GM21390 (cell line): Measurements from ENCODE around the gene AGBL5.

Source experiments
- ATAC-seq: cut with Tn5 transposase; IDR thresholded peaks from one replicate; pipeline ENCODE4 v1.9.1; 2021; ENCODE audit not compliant: unreplicated experiment

The AGBL5 gene

DNA sequence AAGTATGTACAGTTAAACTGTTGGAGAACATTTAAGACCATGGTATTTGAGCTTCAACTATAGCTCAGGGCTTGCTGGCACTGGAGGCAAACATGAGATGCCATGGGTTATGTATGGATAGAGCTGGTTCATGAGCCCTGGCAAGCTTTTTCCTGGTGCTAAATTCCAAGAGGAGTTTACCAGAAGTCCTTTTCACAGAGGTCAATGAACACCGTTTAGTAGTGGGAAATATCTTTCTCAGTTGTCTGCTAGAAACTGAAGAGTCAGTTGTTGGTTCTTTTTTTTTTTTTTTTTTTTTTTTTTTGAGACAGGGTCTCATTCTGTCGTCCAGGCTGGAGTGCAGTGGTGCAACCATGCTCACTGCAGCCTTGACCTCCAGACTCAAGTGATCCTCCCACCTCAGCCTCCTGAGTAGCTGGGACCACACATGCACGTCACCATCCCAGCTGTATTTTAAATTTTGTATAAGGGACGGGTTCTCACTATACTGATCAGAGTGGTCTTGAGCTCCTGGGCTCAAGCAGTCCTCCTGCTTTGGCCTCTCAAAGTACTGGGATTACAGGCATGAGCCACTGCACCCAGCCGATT is 36.4 kb downstream of the AGBL5 start:
- no peak for ATAC-seq

DNA sequence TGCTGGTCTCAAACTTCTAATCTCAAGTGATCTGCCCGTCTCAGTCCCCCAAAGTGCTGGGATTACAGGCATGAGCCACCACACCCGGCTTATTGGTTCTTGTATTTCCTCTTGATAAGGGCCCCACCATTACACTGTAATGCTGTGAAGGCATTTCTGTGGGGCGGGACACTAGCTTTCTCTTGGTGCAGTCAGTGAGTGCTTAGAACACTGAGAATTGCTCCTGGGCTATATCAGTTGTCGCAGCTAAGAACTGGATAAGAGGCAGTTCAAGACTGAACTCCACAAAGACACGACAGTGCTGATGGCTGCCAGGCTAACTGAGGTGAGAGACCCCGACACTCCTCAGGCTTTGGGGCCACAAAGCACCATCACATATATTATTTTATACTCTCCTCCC is 37.2 kb downstream of the AGBL5 start:
- ATAC-seq = no peak

DNA sequence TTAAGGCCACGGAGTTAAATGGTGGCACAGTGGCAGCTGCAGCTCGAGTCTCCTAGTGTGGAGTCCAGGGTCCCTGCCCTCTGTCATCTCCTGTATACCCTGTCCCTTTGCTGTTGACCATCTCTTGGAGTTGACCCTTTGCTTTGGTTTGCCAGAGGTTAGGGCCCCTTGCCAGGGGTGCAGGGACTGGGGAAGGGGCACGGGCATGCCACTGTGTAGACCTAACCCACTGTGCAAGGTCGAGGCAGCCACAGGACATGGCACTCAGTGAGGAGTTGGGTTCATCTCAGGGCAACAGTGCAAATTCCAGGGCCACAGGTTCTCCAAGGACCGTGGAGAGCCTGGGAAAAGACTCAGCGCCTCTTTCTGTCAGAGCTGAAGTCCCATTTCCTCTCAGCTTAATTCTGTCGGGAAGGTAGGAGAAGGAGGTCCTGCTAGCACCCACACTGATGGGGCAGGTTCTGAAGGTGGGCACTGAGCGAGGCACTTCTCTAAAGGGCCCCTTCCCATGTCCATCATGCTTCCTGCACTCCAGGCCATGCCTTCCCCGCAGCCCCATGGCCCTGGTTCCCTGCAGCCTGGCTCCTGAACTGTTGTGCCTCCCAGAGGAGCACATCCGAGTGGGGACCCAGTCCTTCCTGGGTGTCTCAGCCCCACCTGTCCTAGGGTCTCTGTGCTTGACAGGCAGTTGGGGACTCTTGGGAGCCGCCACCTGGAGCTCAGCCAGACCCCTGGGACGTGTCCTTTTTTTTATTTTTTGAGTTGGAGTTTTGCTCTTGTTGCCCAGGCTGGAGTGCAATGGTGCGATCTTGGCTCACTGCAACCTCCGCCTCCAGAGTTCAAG is 37.9 kb downstream of the AGBL5 start:
- ATAC-seq = no peak

DNA sequence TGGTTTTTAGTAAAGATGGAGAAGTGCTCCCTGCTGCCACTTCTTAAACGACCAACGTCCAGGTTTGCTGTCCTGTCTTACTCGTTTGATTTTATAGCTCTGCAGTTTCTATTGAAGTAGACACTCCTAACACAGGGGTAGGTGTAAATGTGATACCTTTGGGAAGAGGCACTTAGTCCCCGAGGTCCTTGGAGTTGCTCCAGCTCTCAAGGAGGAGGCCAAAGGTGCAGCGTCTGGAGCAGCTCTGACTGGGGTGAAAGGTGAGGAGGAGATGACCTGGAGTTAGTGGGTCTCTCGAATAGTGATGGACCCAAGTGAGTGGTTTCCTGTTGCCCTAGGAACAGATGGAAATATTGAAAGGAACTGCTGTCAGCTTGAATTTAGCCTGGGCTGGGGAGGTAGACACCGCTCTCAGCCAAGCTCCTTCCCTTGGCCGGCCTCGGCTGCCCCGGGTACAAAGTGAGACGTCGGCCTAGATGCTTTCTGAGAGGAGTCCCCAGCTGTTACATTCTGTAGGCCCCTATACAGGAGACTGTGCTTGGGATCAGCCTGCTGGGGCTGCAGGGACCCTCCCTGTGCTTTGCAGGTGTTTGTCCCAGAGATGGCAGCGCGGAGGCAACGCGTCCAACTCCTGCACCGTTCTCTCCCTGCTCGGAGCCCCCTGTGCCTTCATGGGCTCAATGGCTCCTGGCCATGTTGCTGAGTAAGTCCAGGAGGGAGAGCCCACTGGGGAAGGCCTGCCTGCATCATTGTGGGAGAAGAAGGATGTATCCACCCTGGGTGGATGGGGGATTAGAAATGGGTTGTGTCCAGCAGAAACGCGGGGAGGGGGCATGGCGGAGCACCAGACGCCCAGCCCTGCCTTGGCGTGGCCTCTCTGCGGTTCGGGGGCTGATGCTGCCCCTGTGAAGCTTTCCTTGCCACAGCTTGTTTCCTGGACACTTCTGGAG is 40.6 kb downstream of the AGBL5 start:
- no peak for ATAC-seq

DNA sequence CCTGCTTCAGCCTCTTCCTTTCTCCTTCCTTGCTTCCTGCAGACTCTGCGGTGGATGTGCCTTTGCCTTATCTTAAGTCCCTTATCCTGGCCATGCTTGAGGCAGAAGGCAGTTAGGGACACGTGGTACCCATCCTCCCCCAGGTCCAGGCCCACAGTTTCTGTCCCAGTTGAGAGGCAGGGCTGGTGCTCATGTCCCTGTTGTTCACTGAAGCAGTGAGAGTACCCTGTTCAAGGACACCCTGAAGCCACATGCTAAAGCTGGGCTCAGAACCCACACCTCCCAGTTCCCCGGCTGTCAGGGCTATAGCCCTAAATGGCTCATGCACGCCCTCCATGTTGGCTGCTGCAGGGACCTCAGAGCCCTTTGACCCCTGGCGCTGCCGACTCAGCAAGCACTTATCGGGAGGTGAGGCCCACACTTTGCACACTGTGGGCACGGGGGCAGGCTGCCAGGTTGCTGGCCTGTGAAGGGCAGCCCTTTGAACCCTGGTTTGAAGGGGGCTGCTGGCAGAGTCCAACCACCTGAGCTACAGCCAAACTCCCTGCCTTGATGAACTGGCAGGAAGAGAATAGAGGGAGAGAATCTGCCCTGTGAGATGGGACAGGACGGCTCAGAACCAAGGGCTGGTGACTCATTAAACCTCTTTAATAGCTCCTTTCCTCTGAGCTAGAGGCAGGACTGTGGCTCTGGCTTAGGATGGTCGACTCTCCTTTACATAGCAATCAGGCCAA is 41.4 kb downstream of the AGBL5 start:
- ATAC-seq = no peak

DNA sequence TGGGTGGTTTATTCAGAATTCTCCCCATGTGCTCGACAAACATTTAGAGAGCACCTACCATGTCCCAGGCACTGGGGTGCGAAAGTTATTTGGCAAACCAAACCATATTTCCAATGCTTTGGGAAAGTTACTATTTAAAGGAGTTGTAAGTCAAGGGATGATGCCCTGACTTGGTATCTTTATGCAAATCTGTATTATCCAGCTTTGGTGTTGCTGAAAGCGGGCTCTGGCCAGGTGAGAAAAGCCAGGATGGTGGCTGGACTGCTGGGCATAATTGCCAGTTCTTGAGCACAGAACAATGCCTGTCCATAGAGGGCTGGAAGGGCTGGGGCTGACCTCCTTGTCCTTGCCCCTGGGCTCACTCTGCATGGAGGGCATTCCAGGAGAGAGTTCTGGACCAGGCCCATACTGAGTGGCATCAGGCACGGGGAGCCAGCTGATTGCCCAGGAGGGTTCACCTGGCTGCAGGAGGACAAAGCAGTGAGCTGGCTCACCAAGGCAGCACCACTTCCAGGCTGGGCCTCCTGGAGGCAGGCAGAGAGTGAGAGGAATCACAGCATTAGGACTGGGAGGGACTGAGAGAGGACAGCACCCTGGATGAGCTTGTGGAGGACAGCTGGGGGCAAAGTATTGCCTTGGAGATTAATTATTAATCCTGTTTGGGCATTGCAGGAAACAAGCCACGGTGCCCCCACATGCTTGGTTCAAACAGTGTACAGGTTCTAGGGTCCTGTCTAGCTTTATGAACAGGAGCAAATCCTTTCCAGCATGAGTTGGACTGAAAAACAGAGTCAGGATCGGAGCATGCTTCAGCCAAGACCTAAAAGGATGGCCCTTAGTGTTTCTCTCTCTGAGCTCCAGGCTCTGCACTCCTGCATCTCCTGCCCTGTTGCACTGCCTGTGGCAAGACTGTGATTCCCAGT is 42.2 kb downstream of the AGBL5 start:
- no peak for ATAC-seq

DNA sequence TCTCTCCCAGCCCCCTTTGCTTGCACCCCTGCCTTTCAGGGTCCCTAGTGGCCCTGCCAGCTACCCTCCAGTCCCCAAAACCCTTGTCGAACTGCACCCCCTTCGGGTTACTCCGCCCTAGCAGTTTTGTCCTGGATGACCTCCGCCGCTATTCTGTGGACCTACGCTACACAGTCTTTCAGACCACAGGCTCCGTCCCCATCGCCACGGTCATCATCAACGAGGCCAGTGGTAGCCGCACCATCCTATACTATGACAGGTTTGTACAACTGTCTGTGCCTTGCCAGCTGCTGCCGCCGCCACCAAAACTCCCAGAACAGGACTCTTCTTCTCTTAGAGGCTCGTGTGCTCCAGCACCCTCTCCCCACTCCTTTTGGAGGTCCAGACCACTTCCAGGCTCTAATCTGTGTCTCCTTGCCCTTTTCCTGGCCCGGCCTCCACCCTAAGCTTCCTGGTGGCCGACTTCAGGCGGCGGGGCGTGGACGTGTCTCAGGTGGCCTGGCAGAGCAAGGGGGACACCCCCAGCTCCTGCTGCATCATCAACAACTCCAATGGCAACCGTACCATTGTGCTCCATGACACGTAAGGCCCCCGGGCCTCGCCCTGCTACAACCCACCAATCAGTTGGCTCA is 43.0 kb downstream of the AGBL5 start:
- ATAC-seq = no peak

DNA sequence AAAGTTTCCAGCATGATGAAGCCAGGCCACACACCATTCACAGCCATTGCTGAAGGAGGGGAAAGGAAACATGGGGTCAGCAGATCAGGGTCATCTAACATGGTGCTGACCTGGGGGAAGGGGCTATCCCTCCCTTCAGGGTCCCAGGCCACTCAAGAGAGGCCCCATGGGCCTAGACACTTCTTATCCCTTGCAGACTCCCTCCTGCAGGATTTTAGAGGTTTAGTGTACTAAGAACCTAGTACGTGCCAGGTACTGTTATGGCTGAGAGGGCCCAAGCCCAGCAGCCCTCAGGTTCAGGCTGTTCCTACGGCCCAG is 43.9 kb downstream of the AGBL5 start:
- no peak for ATAC-seq

DNA sequence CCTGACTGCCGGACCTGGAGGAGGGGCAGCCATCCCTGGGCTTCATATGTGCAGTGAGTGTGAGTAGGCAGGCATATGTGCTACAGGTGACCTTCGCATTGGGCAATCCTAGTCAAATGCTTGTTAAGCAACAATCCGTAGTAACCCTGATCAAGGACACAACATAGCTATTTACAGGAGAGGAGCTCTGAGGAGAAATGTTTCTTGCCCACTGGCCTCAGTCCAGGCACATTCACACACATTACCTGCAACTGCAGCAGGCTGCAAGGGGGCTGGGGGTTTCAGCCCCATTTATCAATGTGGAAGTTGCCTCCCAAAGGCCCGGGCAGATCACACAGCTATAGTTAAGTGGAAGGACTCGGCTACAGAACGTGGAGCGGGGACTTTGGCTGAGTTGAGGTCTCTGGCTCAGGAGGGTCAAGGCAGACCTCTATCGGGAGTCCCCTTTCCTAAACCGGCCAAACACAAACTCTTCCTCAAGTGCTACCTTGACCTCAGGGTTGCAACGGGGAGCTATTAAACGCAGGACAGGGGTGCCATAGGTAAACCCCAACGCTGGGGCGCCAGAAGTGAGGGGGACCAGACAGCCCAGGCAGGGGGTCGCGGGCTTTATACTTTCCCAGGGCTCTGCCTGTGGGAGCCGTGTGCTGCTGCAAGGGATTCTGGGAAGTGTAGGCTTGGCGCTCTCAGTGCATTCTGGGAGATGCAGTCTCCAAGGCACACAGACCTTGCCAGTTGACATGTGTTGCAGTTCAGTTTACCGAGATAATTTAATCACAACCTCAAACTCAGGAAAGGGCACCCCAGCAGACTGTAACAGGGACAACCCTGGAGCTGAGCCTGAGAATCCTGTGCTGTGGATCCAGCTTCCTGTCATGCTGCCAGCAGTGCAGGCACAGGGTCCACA is 44.5 kb downstream of the AGBL5 start:
- peak; percentile 76 for ATAC-seq

DNA sequence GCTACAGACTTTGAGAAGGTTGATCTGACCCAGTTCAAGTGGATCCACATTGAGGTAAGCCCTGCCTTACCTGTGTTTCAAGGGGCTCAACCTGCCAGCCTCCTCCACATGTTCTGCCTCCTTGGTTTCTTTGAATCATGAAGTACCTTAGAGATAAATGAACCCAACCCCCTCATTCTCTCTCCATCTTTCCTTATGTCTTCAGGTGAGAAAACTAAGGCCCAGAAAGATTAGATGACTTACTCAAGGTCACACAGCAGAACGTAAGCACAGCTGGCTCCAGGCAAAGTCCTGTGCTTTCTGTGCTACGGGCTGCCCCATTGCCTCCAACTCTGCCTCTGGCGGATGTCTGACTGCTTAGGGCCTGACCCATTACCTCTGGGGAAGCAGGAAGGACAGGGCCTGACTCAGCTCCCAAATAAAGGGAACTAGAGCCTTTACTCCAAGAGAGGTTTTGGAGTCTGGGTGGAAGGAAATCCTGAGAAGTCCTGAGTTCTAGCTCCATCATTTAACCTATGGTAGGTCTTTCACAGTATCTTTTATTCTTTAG is 45.4 kb downstream of the AGBL5 start:
- ATAC-seq = no peak

DNA sequence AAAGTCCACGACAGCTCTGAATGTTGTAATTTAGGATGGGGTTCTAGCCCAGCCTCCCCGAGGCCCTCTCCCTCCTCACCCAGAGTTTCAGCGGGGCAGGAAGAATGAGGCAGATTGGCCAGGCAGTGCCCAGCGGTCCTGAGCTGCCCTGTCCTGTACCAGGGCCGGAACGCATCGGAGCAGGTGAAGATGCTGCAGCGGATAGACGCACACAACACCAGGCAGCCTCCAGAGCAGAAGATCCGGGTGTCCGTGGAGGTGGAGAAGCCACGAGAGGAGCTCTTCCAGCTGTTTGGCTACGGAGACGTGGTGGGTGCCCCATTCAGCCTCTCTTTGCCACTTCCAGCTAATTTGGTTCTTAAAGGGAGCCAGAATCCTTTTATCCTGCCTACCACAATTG is 45.9 kb downstream of the AGBL5 start:
- ATAC-seq = no peak

DNA sequence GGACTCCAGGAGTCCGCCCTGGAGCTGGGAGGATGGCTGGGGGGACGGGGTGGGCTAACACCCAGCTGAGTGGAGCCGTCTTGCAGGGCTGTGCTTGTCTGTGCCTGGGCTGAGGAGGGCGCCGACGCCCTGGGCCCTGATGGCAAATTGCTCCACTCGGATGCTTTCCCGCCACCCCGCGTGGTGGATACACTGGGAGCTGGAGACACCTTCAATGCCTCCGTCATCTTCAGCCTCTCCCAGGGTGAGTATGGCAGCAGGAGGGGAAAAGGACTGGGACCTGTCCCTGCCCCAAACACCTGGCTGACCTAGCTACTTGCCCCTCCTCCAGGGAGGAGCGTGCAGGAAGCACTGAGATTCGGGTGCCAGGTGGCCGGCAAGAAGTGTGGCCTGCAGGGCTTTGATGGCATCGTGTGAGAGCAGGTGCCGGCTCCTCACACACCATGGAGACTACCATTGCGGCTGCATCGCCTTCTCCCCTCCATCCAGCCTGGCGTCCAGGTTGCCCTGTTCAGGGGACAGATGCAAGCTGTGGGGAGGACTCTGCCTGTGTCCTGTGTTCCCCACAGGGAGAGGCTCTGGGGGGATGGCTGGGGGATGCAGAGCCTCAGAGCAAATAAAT is 48.0 kb downstream of the AGBL5 start:
- no peak for ATAC-seq

DNA sequence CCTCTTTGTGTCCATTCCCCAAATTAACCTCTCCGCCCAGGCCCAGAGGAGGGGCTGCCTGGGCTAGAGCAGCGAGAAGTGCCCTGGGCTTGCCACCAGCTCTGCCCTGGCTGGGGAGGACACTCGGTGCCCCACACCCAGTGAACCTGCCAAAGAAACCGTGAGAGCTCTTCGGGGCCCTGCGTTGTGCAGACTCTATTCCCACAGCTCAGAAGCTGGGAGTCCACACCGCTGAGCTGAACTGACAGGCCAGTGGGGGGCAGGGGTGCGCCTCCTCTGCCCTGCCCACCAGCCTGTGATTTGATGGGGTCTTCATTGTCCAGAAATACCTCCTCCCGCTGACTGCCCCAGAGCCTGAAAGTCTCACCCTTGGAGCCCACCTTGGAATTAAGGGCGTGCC is 48.6 kb downstream of the AGBL5 start:
- ATAC-seq = no peak

DNA sequence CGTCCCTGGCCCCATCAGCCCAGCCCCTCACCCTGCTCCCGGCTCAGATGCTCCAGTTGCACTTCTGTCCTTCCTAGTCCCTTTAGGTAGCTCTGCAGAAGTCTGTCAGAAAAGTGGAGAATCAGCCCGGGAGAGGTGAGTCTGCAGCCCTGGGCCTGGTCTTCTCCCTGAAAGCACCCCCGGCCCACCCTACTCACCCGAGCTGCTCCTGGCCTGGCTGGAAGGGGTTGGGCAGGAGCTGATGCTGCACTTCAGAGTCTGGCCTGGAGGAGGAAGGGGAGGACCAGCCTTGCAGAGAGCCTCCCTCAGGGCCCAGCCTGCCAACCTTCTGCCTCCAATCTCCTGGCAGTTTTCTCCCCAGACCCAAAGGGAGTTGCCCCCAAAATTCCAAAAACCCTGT is 50.9 kb downstream of the AGBL5 start:
- no peak for ATAC-seq

DNA sequence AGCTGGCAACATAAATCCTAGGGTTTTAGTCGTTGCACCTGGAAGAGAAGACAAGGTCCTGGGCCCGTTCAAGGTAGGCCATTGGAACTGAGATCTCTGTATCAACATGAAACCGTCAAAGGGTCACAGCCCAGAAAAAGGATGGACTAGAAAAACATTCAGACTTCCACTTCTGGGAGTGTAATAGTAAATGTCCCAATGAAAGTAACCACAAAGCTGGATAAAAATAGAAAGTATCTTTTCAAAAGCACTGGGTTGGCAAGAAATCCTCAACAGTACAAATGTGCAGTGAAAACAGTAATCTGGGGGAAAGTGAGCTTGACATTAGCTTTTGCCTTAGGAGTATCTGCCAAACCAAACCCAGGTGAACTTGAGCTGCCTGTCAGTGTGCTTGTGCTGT is 54.5 kb downstream of the AGBL5 start:
- no peak for ATAC-seq

DNA sequence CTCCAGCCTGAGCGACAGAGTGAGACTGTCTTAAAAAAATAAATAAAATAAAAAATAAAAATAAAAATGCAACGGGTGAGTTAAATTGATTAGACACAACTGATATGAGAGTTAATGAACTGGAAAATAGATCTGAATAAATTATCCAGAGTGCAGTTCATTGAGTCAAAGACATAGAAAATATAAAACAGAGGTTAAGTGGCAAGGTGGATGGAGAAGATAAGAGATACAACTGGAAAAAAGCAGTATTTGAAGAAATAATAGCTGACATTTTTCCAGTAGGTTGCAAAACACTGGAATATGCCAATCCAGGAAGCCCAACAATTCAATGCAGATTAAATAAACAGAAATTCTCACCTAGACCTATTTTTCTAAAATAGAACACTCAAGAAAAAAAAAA is 56.8 kb downstream of the AGBL5 start:
- no peak for ATAC-seq

DNA sequence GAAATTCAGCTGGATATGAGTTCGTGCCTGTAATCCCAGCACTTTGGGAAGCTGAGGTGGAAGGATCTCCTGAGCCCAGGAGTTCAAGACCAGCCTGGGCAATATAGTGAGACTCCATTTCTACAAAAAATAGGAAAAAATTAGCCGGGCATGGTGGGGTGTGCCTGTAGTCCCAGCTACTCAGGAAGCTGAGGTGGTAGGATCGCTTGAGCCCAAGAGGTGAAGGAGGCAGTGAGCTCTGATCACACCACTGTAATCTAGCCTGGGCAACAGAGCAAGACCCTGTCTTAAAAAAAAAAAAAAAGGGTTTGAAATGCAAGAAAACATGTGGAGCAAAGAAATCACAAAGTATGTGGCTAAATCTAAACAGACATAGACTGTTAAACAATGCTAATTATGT is 57.6 kb downstream of the AGBL5 start:
- ATAC-seq = no peak
